Measurements from ENCODE around the gene PROCA1.
"Not testable (repeated sequence)": the region's sequence is repeated elsewhere in the genome, so short reads cannot be mapped to it uniquely, and the experiment has no call there.

PROCA1 gene

GRCh38 chr17:28667870-28668269, 43.8 kb downstream of the PROCA1 start:
- DNase-seq (ENCODE audit: low spot score) = no peak

GRCh38 chr17:28665994-28666393, 45.7 kb downstream of the PROCA1 start:
- DNase-seq (ENCODE audit: low spot score) = no peak

DNA sequence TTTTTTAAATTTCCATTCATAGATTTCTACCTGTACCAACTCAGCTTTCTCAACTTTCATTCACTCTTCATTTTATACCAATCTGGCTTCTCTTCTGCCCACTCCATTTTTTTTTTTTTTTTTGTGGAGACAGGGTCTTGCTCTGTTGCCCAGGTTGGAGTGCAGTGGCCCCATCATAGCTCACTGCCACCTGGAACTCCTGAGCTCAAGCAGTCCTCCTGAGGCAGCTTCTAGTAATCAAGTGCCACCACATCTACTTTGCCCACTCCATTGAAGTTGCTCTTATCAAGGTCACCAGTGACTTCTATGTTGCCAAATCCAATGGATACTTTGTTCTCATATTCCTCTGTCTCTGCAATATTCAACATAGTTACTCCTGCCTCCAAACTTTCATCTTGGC, 48.0 kb downstream of the PROCA1 start:
- DNase-seq (ENCODE audit: low spot score) = no peak

DNA sequence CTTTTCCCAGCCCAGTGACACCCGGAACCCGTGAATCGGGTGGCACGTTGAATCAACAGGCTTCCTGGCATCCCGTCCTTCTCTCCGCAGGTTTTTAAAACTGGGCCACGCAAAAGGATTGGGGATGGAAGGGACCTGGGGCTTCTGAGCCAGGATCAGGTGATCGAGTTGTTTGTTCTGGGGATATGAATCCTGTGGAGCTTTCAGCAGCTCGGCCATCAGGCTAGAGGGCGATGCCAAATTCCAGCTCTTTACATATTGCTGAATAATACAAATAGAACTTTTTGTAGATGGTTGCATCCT, 49.2 kb downstream of the PROCA1 start:
- DNase-seq (ENCODE audit: low spot score) = no peak

DNA sequence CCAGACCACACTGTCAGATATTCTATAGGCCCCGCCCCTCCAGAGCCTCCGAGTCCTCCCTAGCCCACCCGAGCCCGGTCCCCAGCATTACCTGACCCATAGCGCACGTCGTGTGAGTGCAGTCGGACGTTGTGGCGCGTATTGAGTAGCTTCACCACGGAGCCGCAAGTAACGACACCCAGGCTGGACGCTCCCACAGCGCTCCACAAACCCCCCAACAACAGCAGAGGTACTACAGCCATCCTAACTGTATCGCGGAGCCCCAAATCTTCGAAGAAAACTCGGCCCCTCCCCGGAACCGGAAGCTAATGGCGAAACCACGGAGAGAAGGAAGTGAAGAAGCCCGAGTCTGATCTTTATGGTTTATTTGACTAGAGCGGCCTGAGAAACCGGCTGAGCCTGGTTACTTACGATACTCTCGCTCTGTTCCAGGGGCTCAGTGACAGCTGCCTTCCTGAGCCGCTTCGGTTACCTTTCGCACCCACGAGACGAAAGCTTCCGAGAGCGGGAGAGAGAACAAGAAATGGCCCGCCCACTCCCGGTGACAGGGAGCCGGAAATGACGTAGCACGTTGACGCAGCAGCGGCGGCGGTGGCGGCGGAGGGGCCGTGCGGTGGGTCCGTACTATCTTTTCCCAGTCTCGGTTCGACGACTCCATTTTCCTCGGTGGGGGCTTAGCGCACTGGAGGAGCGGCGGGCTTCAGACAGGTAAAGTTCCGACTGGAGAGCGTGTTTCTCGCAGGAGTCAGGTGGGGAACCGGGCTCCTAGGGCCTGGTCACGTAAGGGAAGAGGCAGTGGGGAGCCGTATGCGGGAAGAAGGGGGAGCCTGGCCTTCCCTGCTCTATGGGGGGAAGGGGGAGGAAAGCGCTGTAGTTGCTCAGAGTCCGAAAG, 49.8 kb downstream of the PROCA1 start, which contains the start of the genes SDF2 and SUPT6H:
TSS of gene SDF2 (minus strand) at position 272 of the 892 bp plus-strand sequence. CDS start at position 242, 30 bp downstream.
TSS of gene SUPT6H (plus strand) at position 571 of the 892 bp plus-strand sequence. CDS start 11,197 bp downstream, outside the sequence.
- peak; percentile 95 for DNase-seq (ENCODE audit: low spot score)

DNA sequence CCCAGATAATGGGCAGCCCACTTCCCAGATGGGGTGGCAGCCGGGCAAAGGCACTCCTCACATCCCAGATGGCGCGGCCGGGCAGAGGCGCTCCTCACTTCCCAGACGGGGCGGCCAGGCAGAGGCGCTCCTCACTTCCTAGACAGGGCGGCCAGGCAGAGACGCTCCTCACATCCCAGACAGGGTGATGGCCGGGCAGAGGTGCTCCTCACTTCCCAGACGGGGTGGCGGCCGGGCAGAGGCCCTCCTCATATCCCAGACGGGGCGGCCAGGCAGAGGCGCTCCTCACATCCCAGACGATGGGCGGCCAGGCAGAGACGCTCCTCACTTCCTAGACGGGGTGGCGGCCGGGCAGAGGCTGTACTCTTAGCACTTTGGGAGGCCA, 52.2 kb downstream of the PROCA1 start:
- not testable (repeated sequence) for DNase-seq (ENCODE audit: low spot score)

DNA sequence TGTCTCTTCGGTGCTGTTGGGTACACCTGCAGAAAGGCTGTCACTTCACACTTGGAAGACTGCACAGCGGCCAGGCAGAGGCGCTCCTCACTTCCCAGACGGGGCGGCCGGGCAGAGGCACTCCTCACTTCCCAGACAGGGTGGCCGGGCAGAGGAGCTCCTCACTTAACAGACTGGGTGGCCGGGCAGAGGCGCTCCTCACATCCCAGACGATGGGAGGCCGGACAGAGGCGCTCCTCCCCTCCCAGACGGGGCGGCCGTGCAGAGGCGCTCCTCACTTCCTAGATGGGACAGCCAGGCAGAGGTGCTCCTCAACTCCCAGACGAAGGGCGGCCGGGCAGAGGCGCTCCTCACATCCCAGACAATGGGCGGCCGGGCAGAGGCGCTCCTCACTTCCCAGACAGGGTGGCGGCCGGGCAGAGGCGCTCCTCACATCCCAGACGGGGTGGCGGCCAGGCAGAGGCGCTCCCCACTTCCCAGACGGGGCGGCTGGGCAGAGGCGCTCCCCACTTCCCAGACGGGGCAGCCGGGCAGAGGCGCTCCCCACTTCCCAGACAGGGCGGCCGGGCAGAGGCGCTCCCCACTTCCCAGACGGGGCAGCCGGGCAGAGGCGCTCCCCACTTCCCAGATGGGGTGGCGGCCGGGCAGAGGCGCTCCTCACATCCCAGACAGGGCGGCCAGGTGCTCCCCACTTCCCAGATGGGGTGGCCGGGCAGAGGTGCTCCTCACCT, 52.8 kb downstream of the PROCA1 start:
- DNase-seq (ENCODE audit: low spot score) = not testable (repeated sequence)

- not testable (repeated sequence) for DNase-seq (ENCODE audit: low spot score)
Observed at GRCh38 chr17:28658342-28658741, 53.3 kb downstream of the PROCA1 start.

DNA sequence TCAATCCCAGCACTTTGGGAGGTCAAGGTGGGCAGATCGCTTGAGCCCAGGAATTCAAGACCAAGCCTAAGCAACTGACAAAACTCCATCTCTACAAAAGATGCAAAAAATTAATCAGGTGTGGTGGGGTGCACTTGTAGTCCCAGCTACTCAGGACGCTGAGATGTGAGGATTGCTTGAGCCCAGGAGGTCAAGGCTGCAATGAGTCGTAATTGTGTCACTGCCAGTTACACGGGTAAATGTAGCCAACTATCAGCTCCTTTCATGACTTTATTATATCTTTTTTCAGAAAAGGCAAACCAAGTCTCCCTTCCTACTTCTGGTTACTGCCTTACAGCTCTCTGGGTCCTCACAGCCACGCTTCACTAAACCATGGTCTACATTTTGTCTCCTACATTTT, 53.9 kb downstream of the PROCA1 start:
- no peak for DNase-seq (ENCODE audit: low spot score)

DNA sequence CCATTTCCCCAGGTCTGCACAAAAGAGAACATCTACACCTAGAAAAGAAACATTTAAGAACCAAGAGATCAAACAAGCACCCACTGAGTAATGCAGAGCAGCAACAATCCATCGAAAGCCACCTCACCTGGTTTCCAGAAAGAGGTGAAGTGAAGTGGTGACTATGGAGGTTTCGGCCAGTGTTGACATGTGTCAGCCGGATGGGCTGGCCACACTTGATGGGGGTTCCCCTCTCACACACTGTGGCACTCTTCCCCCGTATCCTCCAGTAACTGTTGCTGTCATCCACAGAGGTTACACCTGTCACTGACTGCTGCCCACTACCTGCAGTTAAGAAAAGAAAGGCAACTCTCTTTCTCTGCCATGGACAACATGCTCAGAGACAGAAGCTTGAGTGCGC, 56.5 kb downstream of the PROCA1 start:
- DNase-seq (ENCODE audit: low spot score) = no peak
